Subcutaneous abdominal adipose tissue (tissue), 5 donors: ENCODE results near the gene ZNF384.

Experiments used
- H3K27ac ChIP-seq: one replicate; pipeline ENCODE4 v1.7.0; 2013; ENCODE audit warnings: low read depth, mild to moderate bottlenecking, inconsistent platforms, low read length, moderate library complexity
- H3K27me3 ChIP-seq, 5 donors: one replicate each; pipeline ENCODE4 v1.7.0; 2013; ENCODE audit warnings: low read length in 5 of 5, inconsistent platforms in 1 of 5; ENCODE audit not compliant: control insufficient read depth in 5 of 5, insufficient read depth in 4 of 5
- H3K36me3 ChIP-seq, 5 donors: one replicate each; pipeline ENCODE4 v1.7.0; 2013; ENCODE audit warnings: low read length in 5 of 5; ENCODE audit not compliant: control insufficient read depth in 5 of 5, insufficient read depth in 5 of 5
- H3K4me1 ChIP-seq, 5 donors: one replicate each; pipeline ENCODE4 v1.7.0; 2013; ENCODE audit warnings: low read length in 5 of 5, mild to moderate bottlenecking in 3 of 5, moderate library complexity in 1 of 5; ENCODE audit not compliant: control insufficient read depth in 5 of 5, insufficient read depth in 5 of 5
- H3K4me3 ChIP-seq, 5 donors: one replicate each; pipeline ENCODE4 v1.7.0; 2013; ENCODE audit warnings: low read length in 5 of 5, low read depth in 1 of 5
- H3K9ac ChIP-seq, 5 donors: one replicate each; pipeline ENCODE4 v1.7.0; 2013; ENCODE audit warnings: low read length in 5 of 5, mild to moderate bottlenecking in 4 of 5, moderate library complexity in 3 of 5
- H3K9me3 ChIP-seq, 5 donors: one replicate each; pipeline ENCODE4 v1.7.0; 2013; ENCODE audit warnings: low read length in 5 of 5; ENCODE audit not compliant: control insufficient read depth in 5 of 5
- donor health status: healthy.
- donor health status: healthy.
- donor health status: healthy.
- donor health status: healthy.
- donor health status: healthy.

The ZNF384 gene

GRCh38 chr12:6644257-6644596, 44.9 kb downstream of the ZNF384 start:
- Histone ChIP-seq H3K36me3 (peaks cover 0 to 8% (median 6%) of the 10 kb centered on the region in 5 donors), H3K27ac (no peak overlapping the region), H3K4me3 (no peak overlapping the region), H3K9me3 (no peaks in the 10 kb centered on the region), H3K4me1 (peaks cover 0 to 42% (median 16%) of the 10 kb centered on the region in 5 donors), H3K9ac (peak overlapping the region in 1 of 5 donors; percentile 53), H3K27me3 (peaks cover 0 to 6% (median 0%) of the 10 kb centered on the region in 5 donors)

DNA sequence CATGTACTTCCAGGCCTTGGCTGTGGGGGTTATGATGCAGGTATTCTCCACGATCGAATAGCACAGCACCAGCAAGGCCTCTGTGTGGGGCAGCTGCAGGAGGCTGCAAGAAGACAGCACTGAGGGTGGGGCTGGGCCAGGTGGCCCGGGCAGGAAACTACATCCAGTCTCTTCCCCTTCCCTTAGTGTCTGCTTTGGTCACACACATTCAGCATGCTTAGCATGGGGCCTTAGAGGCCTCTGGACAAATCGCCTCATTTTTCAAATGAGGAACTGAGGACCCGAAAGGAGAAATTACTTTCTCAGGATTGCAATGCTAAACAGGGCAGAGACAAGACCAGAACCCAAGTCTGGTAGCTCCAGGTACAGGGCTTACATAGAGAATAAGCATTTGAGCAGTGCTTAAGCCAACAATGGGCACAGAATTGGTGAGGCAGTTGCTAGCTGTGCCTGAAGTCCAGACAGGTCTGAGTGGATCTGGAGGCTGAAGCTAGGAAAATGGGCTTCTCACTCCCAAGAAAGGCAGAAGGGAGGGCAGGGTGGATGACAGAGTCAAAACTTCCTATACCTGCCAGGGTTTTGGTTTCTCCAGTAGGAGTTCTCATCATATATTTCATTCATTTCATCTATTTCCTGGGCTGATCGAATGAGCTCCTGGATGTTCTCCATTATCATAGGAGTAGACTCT, 45.5 kb downstream of the ZNF384 start:
- no peaks in the 10 kb centered on the region for H3K9me3 ChIP-seq
- no peak overlapping the region for H3K27ac ChIP-seq
- H3K4me1 ChIP-seq, result peaks cover 0 to 48% (median 16%) of the 10 kb centered on the region in 5 donors
- H3K9ac ChIP-seq, result no peak overlapping the region
- H3K27me3 ChIP-seq, result peaks cover 0 to 6% (median 0%) of the 10 kb centered on the region in 5 donors
- peaks cover 0 to 8% (median 6%) of the 10 kb centered on the region in 5 donors for H3K36me3 ChIP-seq
- H3K4me3 ChIP-seq, result no peak overlapping the region

DNA sequence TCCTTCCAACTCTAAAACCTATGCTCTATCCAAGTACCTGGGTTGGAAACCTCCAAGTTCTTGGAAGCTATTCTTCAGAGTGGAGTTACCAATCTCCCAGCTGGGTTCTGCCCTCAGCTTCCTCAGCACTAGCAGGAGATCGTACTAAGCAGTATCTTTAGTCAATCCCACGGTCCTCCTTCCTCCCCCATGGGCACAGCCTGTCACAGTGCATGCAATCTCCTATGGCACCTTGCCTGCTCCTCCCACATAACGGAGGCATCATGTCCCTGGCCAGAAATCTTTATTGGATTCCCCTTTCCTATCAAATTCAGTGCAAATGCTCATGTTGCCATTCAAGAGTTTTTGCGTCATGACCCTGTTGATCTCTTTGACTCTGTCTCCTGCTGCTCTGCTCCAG, 48.0 kb downstream of the ZNF384 start:
- no peak overlapping the region for H3K4me3 ChIP-seq
- H3K27me3 ChIP-seq, result peaks cover 0 to 9% (median 5%) of the 10 kb centered on the region in 5 donors
- no peak overlapping the region for H3K27ac ChIP-seq
- no peaks in the 10 kb centered on the region for H3K36me3 ChIP-seq
- peaks cover 0 to 56% (median 7%) of the 10 kb centered on the region in 5 donors for H3K4me1 ChIP-seq
- H3K9ac ChIP-seq, result no peak overlapping the region
- no peaks in the 10 kb centered on the region for H3K9me3 ChIP-seq

DNA sequence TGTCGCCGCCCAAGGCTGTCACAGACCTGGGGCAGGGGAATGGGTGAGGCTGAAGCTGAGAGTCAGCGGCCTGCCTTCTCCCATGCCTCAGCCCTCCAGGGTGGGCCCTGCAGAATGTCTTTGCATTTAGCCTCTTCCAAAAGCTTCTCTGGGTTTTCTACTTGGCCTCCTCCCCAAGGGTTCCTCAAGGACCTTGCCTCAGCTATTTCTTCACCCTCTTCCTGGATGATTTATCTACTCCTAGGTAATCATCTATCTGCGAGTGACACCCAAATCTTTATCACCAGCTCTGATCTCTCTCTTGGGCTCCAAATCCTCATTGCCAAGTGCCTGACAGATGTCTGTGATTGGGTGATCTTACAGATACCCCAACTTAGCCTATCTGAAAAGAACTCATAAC, 48.7 kb downstream of the ZNF384 start:
- no peak overlapping the region for H3K27ac ChIP-seq
- H3K9me3 ChIP-seq, result no peaks in the 10 kb centered on the region
- H3K4me3 ChIP-seq, result no peak overlapping the region
- no peaks in the 10 kb centered on the region for H3K36me3 ChIP-seq
- peaks cover 0 to 10% (median 5%) of the 10 kb centered on the region in 5 donors for H3K27me3 ChIP-seq
- no peak overlapping the region for H3K9ac ChIP-seq
- H3K4me1 ChIP-seq, result peaks cover 0 to 61% (median 7%) of the 10 kb centered on the region in 5 donors

DNA sequence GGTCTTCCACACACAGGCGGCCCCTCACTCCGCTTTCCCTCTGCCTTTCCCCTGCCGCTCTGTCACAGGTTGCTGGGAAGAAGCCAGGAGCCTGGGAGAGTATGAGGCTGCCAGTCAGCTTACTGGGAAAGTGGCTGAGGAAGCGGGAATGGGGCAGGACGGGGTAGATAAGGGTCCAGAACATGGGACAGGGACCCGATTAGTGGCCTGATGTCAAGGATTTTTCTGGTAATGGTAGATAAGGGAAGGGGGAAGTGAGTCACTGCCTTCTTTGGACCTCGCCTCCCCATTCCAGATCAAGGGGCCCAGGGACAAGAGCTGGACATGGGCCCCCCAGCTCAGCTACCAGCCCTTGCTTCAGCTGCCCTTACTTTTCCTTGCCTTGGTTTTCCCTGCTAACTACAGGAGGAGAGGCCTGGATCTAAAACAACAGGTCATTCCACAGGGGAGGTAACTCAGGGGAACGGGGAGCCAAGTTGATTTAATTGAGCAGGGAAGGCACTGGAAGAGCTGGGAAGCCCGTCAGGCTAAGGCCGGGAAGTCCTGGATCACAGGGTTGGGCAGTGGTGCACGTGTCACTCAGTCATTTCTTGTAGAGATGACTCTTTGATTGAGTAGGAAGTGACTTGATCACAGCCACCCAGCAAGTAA, 49.9 kb downstream of the ZNF384 start:
- Histone ChIP-seq H3K9ac (peak overlapping the region in 1 of 5 donors; percentile 30), H3K4me3 (no peak overlapping the region), H3K9me3 (no peaks in the 10 kb centered on the region), H3K4me1 (peaks cover 0 to 52% (median 4%) of the 10 kb centered on the region in 5 donors), H3K27me3 (peaks cover 0 to 10% (median 5%) of the 10 kb centered on the region in 5 donors), H3K36me3 (no peaks in the 10 kb centered on the region), H3K27ac (no peak overlapping the region)

GRCh38 chr12:6638305-6638704, 50.9 kb downstream of the ZNF384 start:
- peaks cover 0 to 10% (median 5%) of the 10 kb centered on the region in 5 donors for H3K27me3 ChIP-seq
- H3K9me3 ChIP-seq, result no peaks in the 10 kb centered on the region
- no peaks in the 10 kb centered on the region for H3K36me3 ChIP-seq
- peaks cover 0 to 47% (median 4%) of the 10 kb centered on the region in 5 donors for H3K4me1 ChIP-seq
- H3K9ac ChIP-seq, result no peak overlapping the region
- H3K27ac ChIP-seq, result no peak overlapping the region
- H3K4me3 ChIP-seq, result no peak overlapping the region

DNA sequence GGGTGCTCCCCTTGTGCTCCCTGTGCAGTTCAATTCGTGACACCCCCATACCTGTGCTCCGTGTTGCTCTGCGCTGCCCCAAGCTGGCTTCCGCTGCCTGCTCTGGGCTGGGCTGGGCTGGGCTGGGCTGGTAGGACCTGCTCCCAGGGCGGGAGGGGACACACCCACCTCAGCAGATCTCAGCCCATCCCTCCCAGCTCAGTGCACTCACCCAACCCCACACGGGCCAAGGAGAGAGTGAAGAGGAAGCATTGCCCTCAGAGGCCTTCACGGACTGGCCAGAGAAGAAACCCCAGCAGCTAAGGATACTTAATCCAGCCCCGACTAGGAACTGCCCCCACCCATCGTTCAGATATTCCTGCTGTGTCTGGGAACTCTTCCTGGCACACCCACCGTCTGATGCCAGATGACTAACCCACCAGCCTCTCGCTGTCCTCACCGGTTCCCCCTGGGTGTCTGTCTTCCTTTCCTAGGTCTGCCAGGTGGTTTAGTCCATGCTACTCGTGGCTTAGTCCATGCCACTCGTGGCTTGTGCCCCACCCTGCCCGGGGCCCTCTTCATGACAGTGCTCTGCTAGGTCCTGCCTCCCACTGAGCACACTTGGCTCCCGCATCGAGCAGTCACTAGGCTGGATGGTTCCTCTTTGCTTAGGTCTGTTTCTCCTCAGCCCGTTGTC, 53.2 kb downstream of the ZNF384 start, which contains the start of gene LPAR5:
LPAR5 (minus strand) TSS at position 104 of the 676 bp plus-strand sequence. CDS start 14,711 bp downstream, outside the sequence.
- H3K4me3 ChIP-seq, result no peak within 1 kb of the TSS
- peaks cover 3 to 16% (median 5%) of the 10 kb centered on the region in 5 donors for H3K27me3 ChIP-seq
- no peaks in the 10 kb centered on the region for H3K9me3 ChIP-seq
- H3K4me1 ChIP-seq, result peaks cover 0 to 59% (median 14%) of the 10 kb centered on the region in 5 donors
- H3K27ac ChIP-seq, result no peak within 1 kb of the TSS
- H3K36me3 ChIP-seq, result no peaks in the 10 kb centered on the region
- peak within 1 kb of the TSS in 2 of 5 donors; percentile 24 to 41 for H3K9ac ChIP-seq

DNA sequence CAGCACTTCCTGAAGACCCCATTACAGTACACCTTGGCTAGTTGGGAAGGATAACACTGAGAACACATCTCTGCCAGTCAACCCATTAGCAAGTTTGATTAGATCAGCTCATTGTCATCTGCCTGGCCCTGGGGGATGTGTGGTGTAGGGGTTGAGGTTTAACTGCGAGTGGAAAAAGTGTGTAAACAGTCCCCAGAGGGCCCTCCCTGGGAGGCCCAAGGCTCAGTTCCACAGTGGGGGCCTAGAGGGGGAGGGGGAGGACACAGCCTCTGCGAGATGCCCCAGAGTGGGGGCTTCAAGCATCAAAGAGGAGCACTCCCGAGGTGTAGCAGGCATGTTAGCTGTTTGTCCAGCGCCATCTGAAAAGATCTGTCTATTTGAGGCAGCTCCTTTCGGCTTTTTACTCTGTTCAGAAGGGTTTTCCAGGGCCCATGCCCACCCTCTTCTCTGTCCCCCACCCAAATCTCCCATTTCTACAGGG, 53.8 kb downstream of the ZNF384 start:
- H3K27ac ChIP-seq, result no peak overlapping the region
- peaks cover 3 to 19% (median 8%) of the 10 kb centered on the region in 5 donors for H3K27me3 ChIP-seq
- peak overlapping the region in 1 of 5 donors; percentile 41 for H3K9ac ChIP-seq
- peaks cover 0 to 63% (median 17%) of the 10 kb centered on the region in 5 donors for H3K4me1 ChIP-seq
- no peak overlapping the region for H3K4me3 ChIP-seq
- H3K9me3 ChIP-seq, result no peaks in the 10 kb centered on the region
- no peaks in the 10 kb centered on the region for H3K36me3 ChIP-seq

- Histone ChIP-seq H3K27ac (no peak overlapping the region), H3K27me3 (peaks cover 0 to 16% (median 5%) of the 10 kb centered on the region in 5 donors), H3K9ac (no peak overlapping the region), H3K9me3 (no peaks in the 10 kb centered on the region), H3K4me1 (peaks cover 0 to 41% (median 8%) of the 10 kb centered on the region in 5 donors), H3K36me3 (no peaks in the 10 kb centered on the region), H3K4me3 (no peak overlapping the region)
These were observed 56.9 kb downstream of the ZNF384 start for GRCh38 chr12:6632026-6632983.
